ENCODE data around the gene COL4A1. TPM values are rescaled to one million over a fixed set of nuclear protein-coding genes. Genes with fewer than 3 reads are reported as not detected.

Gene COL4A1
- total RNA-seq, 6 donors from 2014 or later: 81.7 to 309 (median 167) TPM

DNA sequence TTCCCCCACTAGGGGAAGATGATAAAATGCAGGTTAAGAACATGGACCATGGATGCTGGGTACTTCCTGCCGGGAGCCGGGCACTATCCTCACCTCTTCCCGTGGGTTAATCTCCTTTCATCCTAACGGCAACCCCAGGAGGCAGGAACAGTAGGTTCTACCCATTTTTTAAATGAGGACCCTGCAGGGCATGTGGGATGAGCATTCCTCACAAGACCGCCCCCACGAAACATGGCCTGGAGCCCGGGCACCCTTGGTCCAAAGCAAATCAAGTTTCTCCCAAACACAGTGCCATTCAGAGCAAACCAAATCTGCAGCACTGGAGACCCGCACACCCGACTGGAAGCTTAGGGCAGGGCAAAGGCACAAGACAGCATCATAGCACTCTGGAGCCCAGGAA lies 35.5 kb upstream of the COL4A1 start:
- DNase-seq: no peak
- Histone ChIP-seq H3K27ac (peak overlapping the region; percentile 85 to 90 (median 89)), H3K9me3 (no peaks in the 10 kb centered on the region), H3K27me3 (no peaks in the 10 kb centered on the region), H3K4me1 (peaks cover 46 to 79% (median 54%) of the 10 kb centered on the region in 4 donors), H3K4me3 (no peak overlapping the region), H3K36me3 (no peaks in the 10 kb centered on the region)
- TF ChIP-seq EP300 (IDR thresholded peaks at IDR 0.05): no peak
- TF ChIP-seq POLR2A (IDR thresholded peaks at IDR 0.05): no peak
- TF ChIP-seq POLR2AphosphoS5 (IDR thresholded peaks at IDR 0.05): no peak
- TF ChIP-seq, protein P1, sequence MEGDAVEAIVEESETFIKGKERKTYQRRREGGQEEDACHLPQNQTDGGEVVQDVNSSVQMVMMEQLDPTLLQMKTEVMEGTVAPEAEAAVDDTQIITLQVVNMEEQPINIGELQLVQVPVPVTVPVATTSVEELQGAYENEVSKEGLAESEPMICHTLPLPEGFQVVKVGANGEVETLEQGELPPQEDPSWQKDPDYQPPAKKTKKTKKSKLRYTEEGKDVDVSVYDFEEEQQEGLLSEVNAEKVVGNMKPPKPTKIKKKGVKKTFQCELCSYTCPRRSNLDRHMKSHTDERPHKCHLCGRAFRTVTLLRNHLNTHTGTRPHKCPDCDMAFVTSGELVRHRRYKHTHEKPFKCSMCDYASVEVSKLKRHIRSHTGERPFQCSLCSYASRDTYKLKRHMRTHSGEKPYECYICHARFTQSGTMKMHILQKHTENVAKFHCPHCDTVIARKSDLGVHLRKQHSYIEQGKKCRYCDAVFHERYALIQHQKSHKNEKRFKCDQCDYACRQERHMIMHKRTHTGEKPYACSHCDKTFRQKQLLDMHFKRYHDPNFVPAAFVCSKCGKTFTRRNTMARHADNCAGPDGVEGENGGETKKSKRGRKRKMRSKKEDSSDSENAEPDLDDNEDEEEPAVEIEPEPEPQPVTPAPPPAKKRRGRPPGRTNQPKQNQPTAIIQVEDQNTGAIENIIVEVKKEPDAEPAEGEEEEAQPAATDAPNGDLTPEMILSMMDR (IDR thresholded peaks at IDR 0.05): no peak
- ATAC-seq (ENCODE audit: low FRiP score in 2 of 2): no peak
- WGBS, 2 donors: 82 to 84% methylated on average over 9 of the region's 9 CpGs

GRCh38 chr13:110341445-110342244 lies 34.7 kb upstream of the COL4A1 start:
- ATAC-seq (ENCODE audit: low FRiP score in 2 of 2) (peak; percentile 1 to 31), DNase-seq (no peak)
- TF ChIP-seq EP300 (IDR thresholded peaks at IDR 0.05) (peak in 3 of 4 donors; percentile 46 to 83 (median 81)), POLR2AphosphoS5 (IDR thresholded peaks at IDR 0.05) (peak; percentile 60 to 72), POLR2A (IDR thresholded peaks at IDR 0.05) (no peak)
- Histone ChIP-seq H3K9me3 (no peaks in the 10 kb centered on the region), H3K27me3 (no peaks in the 10 kb centered on the region), H3K4me3 (peak overlapping the region in 2 of 4 donors; percentile 1 to 22), H3K27ac (peak overlapping the region; percentile 85 to 90 (median 89)), H3K4me1 (peaks cover 44 to 79% (median 55%) of the 10 kb centered on the region in 4 donors), H3K36me3 (no peaks in the 10 kb centered on the region)
- WGBS, 2 donors: 14 to 20% methylated on average over 14 of the region's 14 CpGs

GRCh38 chr13:110340812-110341444 lies 34.0 kb upstream of the COL4A1 start:
- Histone ChIP-seq H3K9me3 (no peaks in the 10 kb centered on the region), H3K4me3 (peak overlapping the region in 2 of 4 donors; percentile 1 to 22), H3K4me1 (peaks cover 50 to 83% (median 56%) of the 10 kb centered on the region in 4 donors), H3K36me3 (no peaks in the 10 kb centered on the region), H3K27ac (peak overlapping the region; percentile 85 to 90 (median 89)), H3K27me3 (no peaks in the 10 kb centered on the region)
- WGBS, 2 donors: 23 to 31% methylated on average over 13 to 24 of the region's 24 CpGs
- TF ChIP-seq POLR2A (IDR thresholded peaks at IDR 0.05) (no peak), POLR2AphosphoS5 (IDR thresholded peaks at IDR 0.05) (peak; percentile 86 to 94), EP300 (IDR thresholded peaks at IDR 0.05) (peak in 3 of 4 donors; percentile 62 to 92 (median 86))
- TF ChIP-seq, protein P1 (IDR thresholded peaks at IDR 0.05): no peak
- ATAC-seq (ENCODE audit: low FRiP score in 2 of 2): peak; percentile 53 to 73
- peak in 1 of 2 donors; percentile 72 for DNase-seq

GRCh38 chr13:110339975-110340550 lies 33.1 kb upstream of the COL4A1 start:
- no peak for ATAC-seq (ENCODE audit: low FRiP score in 2 of 2)
- WGBS, 2 donors: 75 to 77% methylated on average over 9 of the region's 9 CpGs

More at GRCh38 chr13:110339975-110340550, 33.1 kb upstream of the COL4A1 start:
- TF ChIP-seq POLR2A (IDR thresholded peaks at IDR 0.05) (no peak), POLR2AphosphoS5 (IDR thresholded peaks at IDR 0.05) (no peak), EP300 (IDR thresholded peaks at IDR 0.05) (no peak)
- TF ChIP-seq, protein P1 (IDR thresholded peaks at IDR 0.05): no peak
- H3K27ac ChIP-seq: peak overlapping the region; percentile 85 to 90 (median 89)
- DNase-seq: no peak
- H3K4me3 ChIP-seq: peak overlapping the region in 1 of 4 donors; percentile 1
- H3K9me3 ChIP-seq: no peaks in the 10 kb centered on the region
- peaks cover 51 to 77% (median 56%) of the 10 kb centered on the region in 4 donors for H3K4me1 ChIP-seq
- no peaks in the 10 kb centered on the region for H3K36me3 ChIP-seq
- H3K27me3 ChIP-seq: no peaks in the 10 kb centered on the region

Data from upper lobe of left lung (tissue), 6 donors.